Adrenal gland (tissue), 5 donors: ENCODE measurements around the gene NIPAL1.

Experiments used
- POLR2A ChIP-seq, 2 donors: fragments of 450-650 bp; IDR thresholded peaks; one replicate each; pipeline ENCODE4 v1.6.1; 2017; ENCODE audit warnings: antibody characterized with exemption in 2 of 2, mild to moderate bottlenecking in 2 of 2, moderate library complexity in 1 of 2
- TF ChIP-seq, protein P1 (sequence below), 6 experiments: fragments of 450-650 bp in 4 of 6; fragments of 200-600 bp in 2 of 6; sonication (generic) in 1 of 6; IDR thresholded peaks; 1 replicate in 5 of 6; 2 replicates in 1 of 6; pipeline versions ENCODE4 v1.5.1 to v1.8.0; 2016 to 2021; ENCODE audit warnings: antibody characterized with exemption in 6 of 6, mild to moderate bottlenecking in 2 of 6, moderate library complexity in 1 of 6
- donor health status: DM: no; HTN: no; CAD: no.

DNA sequence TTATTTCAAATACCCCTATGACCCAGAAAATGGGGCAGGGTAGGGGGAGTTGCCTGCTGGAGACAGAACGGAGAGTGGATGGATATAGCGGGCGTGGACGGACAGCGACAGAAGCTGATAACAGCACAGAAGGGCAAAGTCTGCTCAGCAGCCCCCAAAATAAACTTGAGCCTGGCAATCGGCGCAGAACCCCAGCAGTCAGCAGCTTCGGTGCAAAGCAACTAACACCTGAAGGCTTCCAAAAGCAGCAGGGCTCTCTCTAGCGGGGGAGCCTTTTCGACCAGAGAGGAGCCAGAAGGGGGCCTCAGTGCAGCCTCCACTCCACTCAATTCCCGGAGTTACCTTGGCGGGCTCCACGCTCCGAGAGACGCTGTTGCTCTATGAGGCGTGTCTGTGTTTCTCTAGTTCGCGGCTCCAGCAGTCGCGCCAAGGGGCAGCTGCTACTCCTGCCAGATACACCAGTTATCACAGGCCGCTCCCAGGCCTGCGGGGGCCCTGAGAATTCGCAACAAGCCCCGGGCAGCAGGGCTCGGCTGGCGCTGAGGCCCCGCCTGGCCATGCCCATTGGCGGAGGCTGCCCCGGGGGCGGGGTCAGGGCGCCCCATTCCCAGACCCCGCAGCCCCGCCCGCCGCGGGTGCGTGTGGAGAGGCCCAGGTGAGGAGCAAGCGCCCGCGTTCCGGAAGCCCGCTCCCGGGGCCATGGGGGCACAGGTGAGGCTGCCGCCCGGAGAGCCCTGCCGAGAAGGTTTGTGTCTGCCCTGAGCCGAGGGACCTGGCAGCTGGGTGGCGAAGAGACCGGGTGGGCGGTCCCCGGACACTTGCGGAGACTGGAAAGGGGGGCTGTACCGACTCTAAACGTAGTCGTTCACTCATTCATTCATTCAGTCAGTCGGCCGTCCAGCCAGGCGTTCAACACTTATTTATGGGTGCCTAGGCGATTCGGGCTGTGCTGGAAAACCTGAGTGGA lies at the start of gene NIPAL1, which contains the start of gene CNGA1:
- TF ChIP-seq, protein P1, sequence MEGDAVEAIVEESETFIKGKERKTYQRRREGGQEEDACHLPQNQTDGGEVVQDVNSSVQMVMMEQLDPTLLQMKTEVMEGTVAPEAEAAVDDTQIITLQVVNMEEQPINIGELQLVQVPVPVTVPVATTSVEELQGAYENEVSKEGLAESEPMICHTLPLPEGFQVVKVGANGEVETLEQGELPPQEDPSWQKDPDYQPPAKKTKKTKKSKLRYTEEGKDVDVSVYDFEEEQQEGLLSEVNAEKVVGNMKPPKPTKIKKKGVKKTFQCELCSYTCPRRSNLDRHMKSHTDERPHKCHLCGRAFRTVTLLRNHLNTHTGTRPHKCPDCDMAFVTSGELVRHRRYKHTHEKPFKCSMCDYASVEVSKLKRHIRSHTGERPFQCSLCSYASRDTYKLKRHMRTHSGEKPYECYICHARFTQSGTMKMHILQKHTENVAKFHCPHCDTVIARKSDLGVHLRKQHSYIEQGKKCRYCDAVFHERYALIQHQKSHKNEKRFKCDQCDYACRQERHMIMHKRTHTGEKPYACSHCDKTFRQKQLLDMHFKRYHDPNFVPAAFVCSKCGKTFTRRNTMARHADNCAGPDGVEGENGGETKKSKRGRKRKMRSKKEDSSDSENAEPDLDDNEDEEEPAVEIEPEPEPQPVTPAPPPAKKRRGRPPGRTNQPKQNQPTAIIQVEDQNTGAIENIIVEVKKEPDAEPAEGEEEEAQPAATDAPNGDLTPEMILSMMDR (IDR thresholded peaks at IDR 0.05): peak in 2 of 6 experiments; percentile 20 to 29
- peak in 1 of 2 donors; percentile 7 for TF ChIP-seq POLR2A (IDR thresholded peaks at IDR 0.05)
